ENCODE results near the gene OPA1. TPM values are rescaled to one million over a fixed set of nuclear protein-coding genes. Genes with fewer than 3 reads are reported as not detected.

The OPA1 gene
- total and polyA plus RNA-seq, 8 donors = 12.1 to 198 (median 41.7) TPM

DNA sequence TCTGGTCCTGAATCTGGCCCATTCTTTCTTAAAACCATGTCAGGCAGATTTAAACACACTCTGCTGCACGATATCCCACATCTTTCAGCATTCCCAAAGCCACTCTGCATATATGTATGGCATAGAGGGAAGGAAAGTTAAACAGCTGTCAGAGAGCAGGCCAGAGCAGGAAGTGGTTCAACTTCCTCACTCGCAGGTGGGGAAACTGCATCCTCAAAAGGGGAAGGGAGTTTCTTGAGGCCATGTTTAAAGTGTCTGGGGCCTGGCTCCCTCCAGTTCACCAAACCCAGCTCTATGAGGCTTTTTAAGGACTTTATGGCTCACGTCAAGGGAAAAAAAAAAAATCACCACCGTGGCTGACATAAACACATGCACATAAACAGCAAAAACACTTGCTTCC is 123.1 kb downstream of the OPA1 start:
- Histone ChIP-seq H3K4me3 (no peak overlapping the region), H3K27me3 (no peaks in the 10 kb centered on the region), H3K27ac (no peak overlapping the region), H3K36me3 (no peaks in the 10 kb centered on the region), H3K9me3 (peaks cover 4 to 17% (median 12%) of the 10 kb centered on the region in 4 donors), H3K4me1 (no peaks in the 10 kb centered on the region)
- no peak for DNase-seq
- intact Hi-C loops (cut with DNase I; ENCODE audit: low total_unique reads) = no loop called here
- TF ChIP-seq POLR2A (IDR thresholded peaks at IDR 0.05) (no peak), EP300 (IDR thresholded peaks at IDR 0.05) (no peak), POLR2AphosphoS5 (IDR thresholded peaks at IDR 0.05) (no peak)
- TF ChIP-seq, protein P1, sequence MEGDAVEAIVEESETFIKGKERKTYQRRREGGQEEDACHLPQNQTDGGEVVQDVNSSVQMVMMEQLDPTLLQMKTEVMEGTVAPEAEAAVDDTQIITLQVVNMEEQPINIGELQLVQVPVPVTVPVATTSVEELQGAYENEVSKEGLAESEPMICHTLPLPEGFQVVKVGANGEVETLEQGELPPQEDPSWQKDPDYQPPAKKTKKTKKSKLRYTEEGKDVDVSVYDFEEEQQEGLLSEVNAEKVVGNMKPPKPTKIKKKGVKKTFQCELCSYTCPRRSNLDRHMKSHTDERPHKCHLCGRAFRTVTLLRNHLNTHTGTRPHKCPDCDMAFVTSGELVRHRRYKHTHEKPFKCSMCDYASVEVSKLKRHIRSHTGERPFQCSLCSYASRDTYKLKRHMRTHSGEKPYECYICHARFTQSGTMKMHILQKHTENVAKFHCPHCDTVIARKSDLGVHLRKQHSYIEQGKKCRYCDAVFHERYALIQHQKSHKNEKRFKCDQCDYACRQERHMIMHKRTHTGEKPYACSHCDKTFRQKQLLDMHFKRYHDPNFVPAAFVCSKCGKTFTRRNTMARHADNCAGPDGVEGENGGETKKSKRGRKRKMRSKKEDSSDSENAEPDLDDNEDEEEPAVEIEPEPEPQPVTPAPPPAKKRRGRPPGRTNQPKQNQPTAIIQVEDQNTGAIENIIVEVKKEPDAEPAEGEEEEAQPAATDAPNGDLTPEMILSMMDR (IDR thresholded peaks at IDR 0.05) = no peak
- 51 to 82% (median 73%) methylated on average over 4 of the region's 4 CpGs for WGBS, 5 donors

GRCh38 chr3:193719735-193720134 is 126.7 kb downstream of the OPA1 start:
- no peaks in the 10 kb centered on the region for H3K4me1 ChIP-seq
- no peak for TF ChIP-seq POLR2A (IDR thresholded peaks at IDR 0.05)
- TF ChIP-seq EP300 (IDR thresholded peaks at IDR 0.05) = no peak
- no peak for TF ChIP-seq POLR2AphosphoS5 (IDR thresholded peaks at IDR 0.05)
- TF ChIP-seq, protein P1 (IDR thresholded peaks at IDR 0.05) = no peak
- no peak overlapping the region for H3K4me3 ChIP-seq
- intact Hi-C loops (cut with DNase I; ENCODE audit: low total_unique reads) = no loop called here
- no peak for DNase-seq
- no peak overlapping the region for H3K27ac ChIP-seq
- WGBS, 5 donors = 65 to 84% (median 74%) methylated on average over 7 of the region's 7 CpGs
- no peaks in the 10 kb centered on the region for H3K36me3 ChIP-seq
- peaks cover under 1 to 9% (median 5%) of the 10 kb centered on the region in 4 donors for H3K9me3 ChIP-seq
- no peaks in the 10 kb centered on the region for H3K27me3 ChIP-seq

DNA sequence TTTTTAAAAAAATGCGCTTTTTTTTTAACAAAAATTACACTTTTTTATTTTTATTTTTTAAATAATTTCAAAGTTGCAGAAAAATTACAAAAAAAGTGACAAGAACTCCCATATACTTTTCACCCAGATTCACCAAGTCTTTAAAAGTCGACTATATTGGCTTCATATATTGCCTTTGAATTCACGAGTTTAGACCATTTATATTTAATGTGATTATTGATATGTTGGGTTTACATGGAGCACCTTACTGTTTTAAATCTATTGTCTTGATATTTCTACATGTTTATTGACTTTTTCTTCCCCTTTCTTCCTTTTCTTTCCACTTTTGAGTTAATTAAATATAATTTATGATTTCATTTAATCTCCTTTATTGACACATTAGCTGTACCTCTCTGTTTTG is 127.2 kb downstream of the OPA1 start:
- Histone ChIP-seq H3K4me3 (no peak overlapping the region), H3K36me3 (no peaks in the 10 kb centered on the region), H3K27ac (no peak overlapping the region), H3K9me3 (peaks cover 0 to 5% (median under 1%) of the 10 kb centered on the region in 4 donors), H3K4me1 (no peaks in the 10 kb centered on the region), H3K27me3 (no peaks in the 10 kb centered on the region)
- no peak for DNase-seq
- TF ChIP-seq, protein P1 (IDR thresholded peaks at IDR 0.05) = no peak
- TF ChIP-seq POLR2AphosphoS5 (IDR thresholded peaks at IDR 0.05) (no peak), EP300 (IDR thresholded peaks at IDR 0.05) (no peak), POLR2A (IDR thresholded peaks at IDR 0.05) (no peak)
- intact Hi-C loops (cut with DNase I; ENCODE audit: low total_unique reads) = no loop called here
- WGBS, 5 donors = 93 to 96% (median 95%) methylated on average over 3 of the region's 3 CpGs

GRCh38 chr3:193722566-193722965 is 129.6 kb downstream of the OPA1 start:
- H3K27ac ChIP-seq = no peak overlapping the region
- peaks cover 0 to 5% (median 0%) of the 10 kb centered on the region in 4 donors for H3K9me3 ChIP-seq
- intact Hi-C loops (cut with DNase I; ENCODE audit: low total_unique reads) = no loop called here
- H3K4me3 ChIP-seq = no peak overlapping the region
- DNase-seq = no peak
- no peaks in the 10 kb centered on the region for H3K27me3 ChIP-seq
- no peaks in the 10 kb centered on the region for H3K4me1 ChIP-seq
- TF ChIP-seq, protein P1 (IDR thresholded peaks at IDR 0.05) = no peak
- TF ChIP-seq POLR2A (IDR thresholded peaks at IDR 0.05) (no peak), POLR2AphosphoS5 (IDR thresholded peaks at IDR 0.05) (no peak), EP300 (IDR thresholded peaks at IDR 0.05) (no peak)
- WGBS, 5 donors = 90 to 94% (median 91%) methylated on average over 3 of the region's 3 CpGs
- H3K36me3 ChIP-seq = no peaks in the 10 kb centered on the region

All from stomach (tissue), 9 donors.